HL-60 (cell line): ENCODE results near the gene GLIPR1L1.

Experiments used
- DNase-seq, 2 experiments: peaks; one replicate each; pipeline ENCODE4 v3.0.0-alpha.2; 2010 to 2020; ENCODE audit warnings: low read depth in 1 of 2, low spot score in 1 of 2
- H3K27ac ChIP-seq: fragments of 250-450 bp; sonication (Bioruptor Pico); replicated peaks from 2 replicates; pipeline ENCODE4 v1.5.1; 2020; ENCODE audit warnings: mild to moderate bottlenecking, moderate library complexity
- H3K27me3 ChIP-seq: fragments of 250-450 bp; sonication (Bioruptor Pico); 2 replicates; pipeline ENCODE4 v1.5.1; 2021; ENCODE audit warnings: mild to moderate bottlenecking, moderate library complexity; ENCODE audit not compliant: insufficient read depth, poor library complexity, severe bottlenecking
- H3K4me3 ChIP-seq: replicated peaks from 2 replicates; pipeline ENCODE4 v1.5.1; 2011; ENCODE audit warnings: mild to moderate bottlenecking, control low read depth, low read length; ENCODE audit not compliant: insufficient read depth
- GABPA ChIP-seq: IDR thresholded peaks from 2 replicates; pipeline ENCODE4 v1.6.1; 2012; ENCODE audit warnings: low read depth
- POLR2AphosphoS5 ChIP-seq: IDR thresholded peaks from 2 replicates; pipeline ENCODE4 v1.6.1; 2012; ENCODE audit warnings: low read depth
- SPI1 ChIP-seq: IDR thresholded peaks from 2 replicates; pipeline ENCODE4 v1.6.1; 2012; ENCODE audit warnings: low read depth, mild to moderate bottlenecking, borderline replicate concordance
- TF ChIP-seq, protein P1 (sequence below): IDR thresholded peaks from one replicate; pipeline ENCODE4 v1.5.1; 2011; ENCODE audit warnings: low read length, control low read depth, inconsistent platforms; ENCODE audit not compliant: insufficient read depth
- TF ChIP-seq, protein P2 (sequence below): IDR thresholded peaks from 2 replicates; pipeline ENCODE4 v1.6.1; 2012; ENCODE audit warnings: low read depth; ENCODE audit not compliant: insufficient replicate concordance

Gene GLIPR1L1

DNA sequence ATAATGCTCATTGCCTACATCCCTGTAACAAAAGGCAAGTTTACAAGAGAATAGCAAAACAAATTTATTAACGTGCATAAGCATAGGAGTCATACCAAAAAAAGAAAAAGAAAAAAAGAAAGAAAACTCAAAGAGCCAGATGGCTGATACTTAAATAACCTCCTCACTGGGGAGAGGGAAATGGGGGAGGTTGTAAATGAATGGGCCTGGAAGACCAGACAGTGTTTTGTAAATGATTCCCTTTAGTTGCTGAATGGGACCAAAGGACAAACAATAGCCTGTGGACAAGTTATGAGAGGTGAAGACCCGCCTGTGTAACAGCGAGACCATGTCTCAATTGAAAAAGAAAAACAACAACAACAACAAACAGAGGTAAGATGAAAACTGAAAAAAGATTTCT lies 39.7 kb upstream of the GLIPR1L1 start:
- TF ChIP-seq GABPA (no peak), POLR2AphosphoS5 (no peak), SPI1 (no peak)
- TF ChIP-seq, protein P1, sequence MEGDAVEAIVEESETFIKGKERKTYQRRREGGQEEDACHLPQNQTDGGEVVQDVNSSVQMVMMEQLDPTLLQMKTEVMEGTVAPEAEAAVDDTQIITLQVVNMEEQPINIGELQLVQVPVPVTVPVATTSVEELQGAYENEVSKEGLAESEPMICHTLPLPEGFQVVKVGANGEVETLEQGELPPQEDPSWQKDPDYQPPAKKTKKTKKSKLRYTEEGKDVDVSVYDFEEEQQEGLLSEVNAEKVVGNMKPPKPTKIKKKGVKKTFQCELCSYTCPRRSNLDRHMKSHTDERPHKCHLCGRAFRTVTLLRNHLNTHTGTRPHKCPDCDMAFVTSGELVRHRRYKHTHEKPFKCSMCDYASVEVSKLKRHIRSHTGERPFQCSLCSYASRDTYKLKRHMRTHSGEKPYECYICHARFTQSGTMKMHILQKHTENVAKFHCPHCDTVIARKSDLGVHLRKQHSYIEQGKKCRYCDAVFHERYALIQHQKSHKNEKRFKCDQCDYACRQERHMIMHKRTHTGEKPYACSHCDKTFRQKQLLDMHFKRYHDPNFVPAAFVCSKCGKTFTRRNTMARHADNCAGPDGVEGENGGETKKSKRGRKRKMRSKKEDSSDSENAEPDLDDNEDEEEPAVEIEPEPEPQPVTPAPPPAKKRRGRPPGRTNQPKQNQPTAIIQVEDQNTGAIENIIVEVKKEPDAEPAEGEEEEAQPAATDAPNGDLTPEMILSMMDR = no peak
- TF ChIP-seq, protein P2, sequence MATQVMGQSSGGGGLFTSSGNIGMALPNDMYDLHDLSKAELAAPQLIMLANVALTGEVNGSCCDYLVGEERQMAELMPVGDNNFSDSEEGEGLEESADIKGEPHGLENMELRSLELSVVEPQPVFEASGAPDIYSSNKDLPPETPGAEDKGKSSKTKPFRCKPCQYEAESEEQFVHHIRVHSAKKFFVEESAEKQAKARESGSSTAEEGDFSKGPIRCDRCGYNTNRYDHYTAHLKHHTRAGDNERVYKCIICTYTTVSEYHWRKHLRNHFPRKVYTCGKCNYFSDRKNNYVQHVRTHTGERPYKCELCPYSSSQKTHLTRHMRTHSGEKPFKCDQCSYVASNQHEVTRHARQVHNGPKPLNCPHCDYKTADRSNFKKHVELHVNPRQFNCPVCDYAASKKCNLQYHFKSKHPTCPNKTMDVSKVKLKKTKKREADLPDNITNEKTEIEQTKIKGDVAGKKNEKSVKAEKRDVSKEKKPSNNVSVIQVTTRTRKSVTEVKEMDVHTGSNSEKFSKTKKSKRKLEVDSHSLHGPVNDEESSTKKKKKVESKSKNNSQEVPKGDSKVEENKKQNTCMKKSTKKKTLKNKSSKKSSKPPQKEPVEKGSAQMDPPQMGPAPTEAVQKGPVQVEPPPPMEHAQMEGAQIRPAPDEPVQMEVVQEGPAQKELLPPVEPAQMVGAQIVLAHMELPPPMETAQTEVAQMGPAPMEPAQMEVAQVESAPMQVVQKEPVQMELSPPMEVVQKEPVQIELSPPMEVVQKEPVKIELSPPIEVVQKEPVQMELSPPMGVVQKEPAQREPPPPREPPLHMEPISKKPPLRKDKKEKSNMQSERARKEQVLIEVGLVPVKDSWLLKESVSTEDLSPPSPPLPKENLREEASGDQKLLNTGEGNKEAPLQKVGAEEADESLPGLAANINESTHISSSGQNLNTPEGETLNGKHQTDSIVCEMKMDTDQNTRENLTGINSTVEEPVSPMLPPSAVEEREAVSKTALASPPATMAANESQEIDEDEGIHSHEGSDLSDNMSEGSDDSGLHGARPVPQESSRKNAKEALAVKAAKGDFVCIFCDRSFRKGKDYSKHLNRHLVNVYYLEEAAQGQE = no peak
- no peaks in the 10 kb centered on the region for H3K27me3 ChIP-seq
- no peak overlapping the region for H3K4me3 ChIP-seq
- H3K27ac ChIP-seq = no peak overlapping the region
- DNase-seq = no peak

DNA sequence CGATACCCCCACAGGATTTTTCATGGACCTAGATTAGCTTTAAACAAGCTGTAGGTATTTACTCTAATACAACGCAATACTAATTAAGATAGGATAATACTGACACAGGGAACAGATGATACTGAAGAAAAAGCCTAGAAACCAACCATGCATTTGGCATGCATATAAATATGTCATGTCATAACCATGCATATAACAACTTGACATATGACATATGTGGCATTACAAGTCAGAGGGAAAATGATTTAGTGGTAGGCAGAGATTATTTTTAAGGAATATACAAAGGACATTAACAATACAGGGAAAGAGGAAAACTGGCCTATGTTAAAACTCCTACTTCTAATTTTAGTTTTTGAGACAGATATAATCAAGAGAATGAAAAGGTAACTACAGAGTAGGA lies 32.2 kb upstream of the GLIPR1L1 start:
- no peaks in the 10 kb centered on the region for H3K27me3 ChIP-seq
- TF ChIP-seq POLR2AphosphoS5 = no peak
- TF ChIP-seq, protein P2 = no peak
- TF ChIP-seq GABPA = no peak
- no peak for TF ChIP-seq SPI1
- TF ChIP-seq, protein P1 = no peak
- no peak for DNase-seq
- H3K27ac ChIP-seq = no peak overlapping the region
- no peak overlapping the region for H3K4me3 ChIP-seq

DNA sequence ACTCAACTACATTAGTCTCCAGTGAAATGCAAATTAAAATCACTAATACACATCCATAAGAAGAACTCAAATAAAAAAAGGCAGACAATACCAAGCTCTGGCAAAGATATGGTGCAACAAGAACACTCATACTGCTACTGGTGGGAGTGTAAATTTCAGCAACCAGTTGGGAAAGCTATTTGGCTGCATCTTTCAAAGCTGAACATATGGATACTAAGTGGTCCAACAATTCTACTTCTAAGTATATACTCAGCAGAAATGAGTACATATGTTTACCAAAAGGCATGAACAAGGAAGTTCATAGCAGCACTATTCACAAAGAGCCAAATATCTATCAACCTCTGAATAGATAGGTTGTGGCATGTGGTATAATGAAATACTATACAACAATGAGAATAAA lies 31.7 kb upstream of the GLIPR1L1 start:
- Histone ChIP-seq H3K27ac (no peak overlapping the region), H3K4me3 (no peak overlapping the region), H3K27me3 (no peaks in the 10 kb centered on the region)
- DNase-seq = no peak
- TF ChIP-seq, protein P1 = no peak
- TF ChIP-seq GABPA = no peak
- no peak for TF ChIP-seq POLR2AphosphoS5
- TF ChIP-seq, protein P2 = no peak
- TF ChIP-seq SPI1 = no peak
